ENCODE results near the gene CTNNA2. TPM values are rescaled to one million over a fixed set of nuclear protein-coding genes. Genes with fewer than 3 reads are reported as not detected.

Gene CTNNA2
- total RNA-seq, 4 donors from 2014 or later = not detected

GRCh38 chr2:80168801-80169200 is 656.0 kb downstream of the CTNNA2 start:
- TF ChIP-seq CTCF (IDR thresholded peaks at IDR 0.05; ENCODE audit: low read depth) = no peak

GRCh38 chr2:80169811-80170594 is 657.2 kb downstream of the CTNNA2 start:
- no peak for TF ChIP-seq CTCF (IDR thresholded peaks at IDR 0.05; ENCODE audit: low read depth)

GRCh38 chr2:80185091-80185490 is 672.2 kb downstream of the CTNNA2 start:
- no peak for TF ChIP-seq CTCF (IDR thresholded peaks at IDR 0.05; ENCODE audit: low read depth)

GRCh38 chr2:80186262-80186661 is 673.4 kb downstream of the CTNNA2 start:
- TF ChIP-seq CTCF (IDR thresholded peaks at IDR 0.05; ENCODE audit: low read depth) = no peak

GRCh38 chr2:80187156-80187555 is 674.3 kb downstream of the CTNNA2 start:
- no peak for TF ChIP-seq CTCF (IDR thresholded peaks at IDR 0.05; ENCODE audit: low read depth)

- no peak for TF ChIP-seq CTCF (IDR thresholded peaks at IDR 0.05; ENCODE audit: low read depth)
These were observed 677.3 kb downstream of the CTNNA2 start for GRCh38 chr2:80190166-80190565.

- TF ChIP-seq CTCF (IDR thresholded peaks at IDR 0.05; ENCODE audit: low read depth) = no peak
These were observed 680.7 kb downstream of the CTNNA2 start for GRCh38 chr2:80193566-80193965.

Measured in subcutaneous adipose tissue (tissue), 4 donors.